HG02943 (cell line): ENCODE data around the gene ZBTB21.
"Not testable (repeated sequence)": the region's sequence is repeated elsewhere in the genome, so short reads cannot be mapped to it uniquely, and the experiment has no call there.

Experiments used
- ATAC-seq: cut with Tn5 transposase; IDR thresholded peaks from one replicate; pipeline ENCODE4 v1.9.1; 2021; ENCODE audit warnings: mild to moderate bottlenecking, low read depth, moderate library complexity; ENCODE audit not compliant: unreplicated experiment

ZBTB21 gene

DNA sequence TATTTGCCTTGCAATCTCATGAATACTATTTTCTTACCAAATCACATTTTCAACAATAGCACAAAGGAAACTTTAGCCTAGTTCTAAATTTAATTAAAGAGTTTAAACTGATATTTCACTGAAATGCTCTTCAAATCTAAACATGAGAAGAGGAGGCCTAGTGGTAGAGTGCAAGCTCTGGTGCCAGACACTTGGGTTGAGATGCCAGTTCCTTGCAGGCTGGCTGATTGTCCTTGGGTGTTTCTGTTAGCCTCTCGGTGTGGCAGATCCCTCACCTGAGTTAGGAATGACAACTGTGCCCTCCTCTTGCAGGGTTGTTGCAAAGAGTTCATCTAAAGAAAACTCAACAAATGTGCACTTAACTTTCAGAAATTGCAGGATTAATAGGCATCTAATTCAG, 12.5 kb downstream of the ZBTB21 start:
- no peak for ATAC-seq

DNA sequence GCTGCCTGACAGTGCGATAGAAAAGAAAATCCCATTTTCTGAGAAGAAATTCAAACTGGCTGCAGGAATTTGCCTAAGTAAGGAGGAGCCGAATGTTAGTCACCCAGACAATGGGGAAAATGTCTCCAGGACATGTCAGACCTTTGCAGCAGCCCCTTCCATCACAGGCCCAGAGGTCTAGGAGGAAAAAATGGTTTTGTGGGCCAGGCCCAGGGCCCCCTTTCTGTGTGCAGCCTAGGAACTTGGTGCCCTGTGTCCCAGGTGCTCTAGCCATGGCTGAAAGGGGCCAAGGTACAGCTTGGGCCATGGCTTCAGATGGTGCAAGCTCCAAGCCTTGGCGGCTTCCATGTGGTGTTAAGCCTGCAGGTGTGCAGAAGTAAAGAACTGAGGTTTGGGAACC, 14.6 kb downstream of the ZBTB21 start:
- no peak for ATAC-seq

DNA sequence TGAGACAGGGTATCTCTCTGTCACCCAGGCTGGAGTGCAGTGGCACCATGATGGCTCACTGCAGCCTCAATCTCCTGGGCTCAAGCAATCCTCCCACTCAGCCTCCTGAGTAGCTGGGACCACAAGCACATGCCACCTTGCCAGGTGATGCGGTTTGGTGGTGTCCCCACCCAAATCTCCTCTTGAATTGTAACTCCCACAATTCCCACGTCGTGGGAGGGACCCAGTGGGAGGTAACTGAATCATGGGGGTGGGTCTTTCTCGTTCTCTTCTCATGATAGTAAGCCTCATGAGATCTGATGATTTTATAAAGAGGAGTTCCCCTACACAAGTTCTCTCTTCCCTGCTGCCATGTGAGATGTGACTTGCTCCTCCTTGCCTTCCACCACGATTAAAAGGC, 15.5 kb downstream of the ZBTB21 start:
- ATAC-seq = not testable (repeated sequence)

DNA sequence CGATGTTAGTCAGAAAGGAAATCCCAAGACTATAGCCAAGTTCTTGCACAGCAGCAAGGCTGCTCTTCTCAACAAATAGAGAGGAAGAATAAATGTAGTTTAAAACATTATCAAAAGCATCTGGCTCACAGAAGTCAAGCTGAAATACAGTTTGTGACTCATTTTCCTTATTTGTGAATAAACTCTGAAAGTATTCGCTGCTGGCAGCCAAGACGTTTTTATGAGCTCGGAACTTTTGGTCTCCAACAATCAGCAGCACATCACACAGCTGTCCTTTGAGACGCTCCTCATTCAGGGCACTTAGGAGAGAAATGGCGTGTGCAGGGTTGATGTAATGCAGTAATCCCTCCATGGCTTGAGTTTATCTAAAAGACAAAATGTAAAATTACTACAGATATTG, 16.4 kb downstream of the ZBTB21 start:
- ATAC-seq = no peak

DNA sequence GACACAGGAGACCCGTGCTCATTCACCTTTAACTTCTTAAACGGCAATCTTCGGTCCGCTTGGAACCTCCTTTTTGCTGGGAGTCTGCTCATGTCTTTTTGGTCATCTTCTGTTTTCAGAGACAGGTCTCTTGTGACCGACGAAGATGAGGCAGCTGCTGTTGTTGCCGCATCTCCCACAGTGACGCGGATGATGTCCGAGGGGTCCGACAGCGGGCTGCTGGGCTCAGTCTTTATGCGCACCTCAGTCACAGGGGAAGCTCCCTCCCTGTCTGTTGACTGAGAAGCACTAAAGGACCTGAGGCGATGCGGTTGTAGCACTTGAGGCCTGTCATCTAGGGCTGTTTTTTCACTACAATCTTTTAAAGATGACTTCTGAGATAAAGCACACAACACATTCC, 17.6 kb downstream of the ZBTB21 start:
- no peak for ATAC-seq

DNA sequence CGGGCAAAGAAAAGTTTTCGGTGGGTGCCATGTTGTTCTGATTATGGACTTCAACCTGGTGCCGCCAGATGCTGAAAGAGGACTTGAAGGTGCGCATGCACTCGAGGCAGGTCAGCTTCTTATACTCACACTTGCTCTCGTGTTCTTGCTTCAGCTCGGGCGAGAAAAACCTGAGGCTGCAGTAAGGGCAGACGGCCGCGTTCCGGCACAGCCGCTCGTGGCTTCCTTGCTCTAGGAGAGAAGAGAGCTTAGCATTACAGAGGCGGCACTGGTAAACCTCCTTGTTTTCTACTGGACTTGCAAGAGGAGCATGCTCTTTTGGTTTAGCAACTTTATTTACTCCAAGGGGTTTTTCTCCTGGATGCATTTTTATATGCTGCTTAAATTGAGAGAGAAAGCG, 18.5 kb downstream of the ZBTB21 start:
- no peak for ATAC-seq

DNA sequence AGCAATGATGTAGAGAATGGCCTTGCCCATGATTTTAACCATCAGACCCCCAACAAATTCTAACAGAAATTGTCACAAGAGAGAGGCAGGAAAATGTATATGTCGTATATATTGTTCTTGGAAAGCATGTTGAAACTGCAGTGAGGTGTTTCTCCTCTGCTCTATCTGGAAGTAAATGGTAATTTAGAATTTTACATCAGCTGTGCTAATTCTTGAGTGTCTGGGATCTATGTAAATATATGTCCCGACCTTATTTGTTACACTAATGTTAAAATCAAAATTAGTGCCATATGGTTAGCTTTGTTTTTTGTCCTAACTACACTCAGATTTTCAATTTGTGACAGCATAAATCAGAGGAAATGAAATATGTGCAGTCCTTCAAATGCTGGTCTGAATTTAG, 20.5 kb downstream of the ZBTB21 start:
- no peak for ATAC-seq

DNA sequence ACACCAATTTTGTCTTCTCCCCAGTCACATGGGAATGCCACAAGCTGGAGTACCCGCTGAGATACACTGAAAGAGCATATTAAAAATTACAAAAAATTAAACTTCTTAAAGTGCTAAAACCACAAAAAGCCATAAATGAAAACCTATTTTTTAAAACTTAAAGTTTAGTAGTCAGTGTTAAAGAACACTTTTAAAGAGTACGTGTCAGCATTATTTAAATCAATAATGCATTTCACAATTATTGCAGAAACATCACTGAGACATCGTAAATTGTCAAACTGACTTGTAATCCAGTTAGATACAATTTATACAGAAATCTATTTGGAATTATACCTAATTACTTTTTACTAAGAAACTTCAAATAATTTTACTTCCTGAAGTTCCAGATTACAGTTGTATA, 22.9 kb downstream of the ZBTB21 start:
- ATAC-seq = no peak

DNA sequence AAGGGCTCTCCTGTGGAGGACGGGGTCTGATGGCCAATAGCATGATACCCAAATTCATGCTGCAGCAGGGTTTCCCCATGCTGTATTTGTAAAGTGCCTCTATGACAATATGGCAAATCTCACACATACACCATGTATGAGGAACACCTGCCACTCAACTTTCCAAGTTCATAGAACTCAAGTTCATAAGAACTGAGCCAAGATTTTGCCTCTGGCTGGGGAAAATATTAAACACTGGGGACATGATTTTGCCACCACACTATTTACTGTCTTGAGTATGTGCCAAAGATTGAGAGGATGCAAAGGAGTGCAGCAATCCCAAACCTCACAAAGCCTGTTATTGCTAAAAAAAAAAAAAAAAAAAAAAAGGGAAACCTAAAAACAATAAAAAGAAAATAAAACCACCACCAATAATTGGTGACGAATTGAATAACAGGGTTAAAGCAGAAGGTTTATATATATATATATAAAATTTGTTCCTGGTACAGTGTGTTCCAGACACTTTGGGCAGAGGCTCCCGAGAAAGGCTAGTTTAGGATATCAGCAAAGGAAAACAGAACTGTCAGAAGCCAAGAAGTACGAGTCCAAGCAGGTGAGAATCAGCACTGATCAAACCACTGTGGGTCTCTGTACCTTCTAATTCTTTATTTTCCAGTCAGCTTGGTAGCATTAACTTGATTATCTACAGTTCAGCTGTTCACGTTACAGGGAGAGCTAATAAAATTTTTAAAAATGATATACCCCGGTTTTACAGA, 24.3 kb downstream of the ZBTB21 start:
- ATAC-seq = no peak

DNA sequence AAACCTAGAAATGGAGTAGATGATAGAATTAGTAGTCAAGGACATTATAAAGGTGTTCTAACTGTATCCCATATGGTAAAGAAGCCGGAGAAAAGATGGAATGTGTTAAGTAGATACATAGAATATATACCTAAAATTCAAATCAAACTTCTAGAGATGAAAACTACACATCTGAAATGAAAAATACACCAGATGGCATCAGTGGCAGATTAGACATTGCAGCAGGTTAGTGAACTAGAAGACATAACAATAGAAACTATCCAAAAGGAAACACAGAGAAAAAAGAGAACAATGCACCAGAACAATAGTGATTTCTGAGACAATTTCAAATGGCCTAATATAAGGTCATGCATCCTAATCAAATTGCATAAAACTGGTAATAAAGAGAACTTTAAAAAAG, 26.9 kb downstream of the ZBTB21 start:
- ATAC-seq = no peak

DNA sequence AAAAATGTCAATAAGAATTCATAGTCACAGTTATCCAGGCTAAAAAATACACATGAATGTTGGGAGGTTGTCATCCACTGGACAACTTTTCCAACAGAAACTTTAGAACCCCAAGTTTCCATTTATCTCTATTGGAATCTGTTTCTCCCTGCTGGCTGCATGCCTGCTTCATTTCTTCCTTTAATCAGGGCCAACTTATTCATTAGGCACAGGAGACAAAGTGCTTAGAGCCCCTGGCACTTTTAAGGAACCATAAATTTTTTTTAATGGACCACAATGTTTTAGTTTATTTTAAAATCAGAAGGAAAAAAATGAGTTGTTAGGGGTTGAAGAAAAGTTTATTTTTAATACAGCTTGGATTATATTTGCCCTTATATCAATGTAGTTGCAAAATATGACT, 29.6 kb downstream of the ZBTB21 start:
- ATAC-seq = no peak

DNA sequence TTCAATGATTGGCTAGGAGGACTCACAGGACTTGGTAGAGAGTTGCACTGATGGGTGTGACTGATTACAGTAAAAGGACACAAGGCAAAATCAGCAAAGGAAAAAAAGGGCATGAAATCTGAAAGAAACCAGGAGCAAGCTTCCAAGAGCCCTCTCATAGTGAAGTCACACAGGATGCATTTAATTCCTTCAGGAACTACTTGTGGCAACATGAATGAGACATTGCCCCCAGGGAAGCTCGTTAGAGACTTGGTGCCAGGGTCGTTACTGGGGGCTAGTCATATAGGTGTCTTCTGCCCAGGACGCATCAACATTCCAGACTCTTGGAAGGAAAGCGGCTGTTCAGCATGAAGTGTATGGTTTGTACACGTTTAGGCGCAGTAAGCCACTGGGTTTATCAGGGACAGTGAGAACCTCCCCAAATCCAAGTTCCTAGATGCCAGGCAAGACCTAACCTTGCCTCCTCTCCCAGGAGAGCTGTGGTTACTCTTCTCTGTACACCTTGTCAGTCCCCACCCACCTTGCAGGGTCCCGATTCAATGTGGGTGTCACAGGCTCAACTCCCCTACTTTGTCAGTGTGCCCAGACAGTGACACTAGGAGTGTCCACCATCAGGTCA, 30.3 kb downstream of the ZBTB21 start:
- ATAC-seq = no peak

DNA sequence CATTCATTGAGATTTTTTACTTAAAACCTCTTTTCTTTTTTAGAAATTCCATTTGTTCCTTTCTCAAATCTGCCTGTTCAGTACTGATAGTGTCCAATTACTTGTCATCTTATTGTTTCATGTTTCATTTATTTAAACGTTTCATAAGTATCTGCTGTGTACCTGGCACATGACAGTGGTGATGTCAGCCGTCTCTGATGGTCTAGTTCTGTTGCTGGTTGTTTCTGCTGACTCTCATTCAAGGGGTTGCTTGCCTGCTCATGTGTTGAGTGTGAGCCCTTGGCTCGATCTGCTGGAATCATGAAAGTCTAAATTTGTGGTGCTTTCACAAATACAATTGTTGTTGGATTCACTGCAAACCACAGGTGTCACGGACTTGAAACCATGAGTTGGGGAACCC, 30.8 kb downstream of the ZBTB21 start:
- no peak for ATAC-seq

DNA sequence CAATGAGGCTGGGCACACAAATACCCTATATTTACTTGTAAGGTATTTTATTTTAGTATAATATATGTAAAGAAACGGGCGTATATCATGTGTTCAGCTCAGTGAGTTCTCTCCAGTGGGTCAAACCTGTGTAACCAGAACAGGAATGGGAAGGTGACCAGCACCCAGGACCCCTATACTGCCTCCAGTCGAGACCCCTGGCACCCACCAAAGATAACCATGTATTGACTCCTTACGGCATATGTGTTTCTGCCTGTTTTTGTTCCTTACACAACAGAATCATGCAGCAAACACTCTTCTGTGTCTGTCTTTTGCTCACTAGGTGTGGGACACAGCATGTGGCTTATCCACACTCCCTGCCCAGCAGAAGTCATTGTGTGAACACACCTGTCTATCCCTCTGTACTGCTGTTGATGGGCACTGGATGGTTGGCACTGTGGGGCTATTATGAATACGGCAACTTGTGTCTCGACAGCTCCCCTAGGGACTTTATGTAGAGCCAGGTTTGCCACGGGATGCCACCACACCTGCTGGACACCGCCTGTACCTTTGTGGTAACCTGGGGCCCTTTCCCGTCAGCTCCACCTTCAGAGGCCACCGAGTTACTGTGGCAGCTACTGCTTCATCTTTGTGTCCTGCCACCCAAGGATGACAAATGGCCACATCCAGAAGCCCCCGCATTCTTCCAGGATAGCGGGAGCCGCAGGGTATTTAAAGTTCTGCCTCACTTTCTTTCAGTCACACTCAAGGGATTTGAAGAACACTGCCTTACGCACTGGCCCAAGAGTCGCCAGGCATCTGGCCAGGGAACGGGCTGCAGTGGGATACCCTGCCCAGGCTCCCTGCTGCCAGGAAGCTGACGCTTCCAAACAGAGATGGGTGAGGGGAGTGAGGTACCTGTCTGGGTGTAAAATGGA, 32.9 kb downstream of the ZBTB21 start:
- ATAC-seq = no peak

DNA sequence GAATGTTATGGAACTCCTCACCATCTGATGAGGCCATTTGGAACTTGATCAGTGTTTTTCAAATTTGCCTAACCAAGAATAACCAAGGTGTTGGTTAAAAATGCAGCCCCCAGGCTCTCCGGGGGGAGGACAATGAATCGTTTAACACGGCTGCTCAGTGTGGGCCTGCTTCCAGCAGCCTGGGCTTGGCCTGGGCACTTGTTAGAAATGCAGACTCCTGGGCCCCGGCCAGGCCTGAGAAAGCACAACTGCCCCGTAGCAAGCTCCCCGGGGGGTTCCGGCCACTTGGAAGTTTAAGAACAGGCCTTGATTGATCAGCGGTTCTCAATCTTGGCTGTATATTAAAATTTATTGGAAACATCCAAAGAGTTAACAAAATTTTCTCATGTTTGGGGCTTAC, 33.5 kb downstream of the ZBTB21 start:
- ATAC-seq = no peak

DNA sequence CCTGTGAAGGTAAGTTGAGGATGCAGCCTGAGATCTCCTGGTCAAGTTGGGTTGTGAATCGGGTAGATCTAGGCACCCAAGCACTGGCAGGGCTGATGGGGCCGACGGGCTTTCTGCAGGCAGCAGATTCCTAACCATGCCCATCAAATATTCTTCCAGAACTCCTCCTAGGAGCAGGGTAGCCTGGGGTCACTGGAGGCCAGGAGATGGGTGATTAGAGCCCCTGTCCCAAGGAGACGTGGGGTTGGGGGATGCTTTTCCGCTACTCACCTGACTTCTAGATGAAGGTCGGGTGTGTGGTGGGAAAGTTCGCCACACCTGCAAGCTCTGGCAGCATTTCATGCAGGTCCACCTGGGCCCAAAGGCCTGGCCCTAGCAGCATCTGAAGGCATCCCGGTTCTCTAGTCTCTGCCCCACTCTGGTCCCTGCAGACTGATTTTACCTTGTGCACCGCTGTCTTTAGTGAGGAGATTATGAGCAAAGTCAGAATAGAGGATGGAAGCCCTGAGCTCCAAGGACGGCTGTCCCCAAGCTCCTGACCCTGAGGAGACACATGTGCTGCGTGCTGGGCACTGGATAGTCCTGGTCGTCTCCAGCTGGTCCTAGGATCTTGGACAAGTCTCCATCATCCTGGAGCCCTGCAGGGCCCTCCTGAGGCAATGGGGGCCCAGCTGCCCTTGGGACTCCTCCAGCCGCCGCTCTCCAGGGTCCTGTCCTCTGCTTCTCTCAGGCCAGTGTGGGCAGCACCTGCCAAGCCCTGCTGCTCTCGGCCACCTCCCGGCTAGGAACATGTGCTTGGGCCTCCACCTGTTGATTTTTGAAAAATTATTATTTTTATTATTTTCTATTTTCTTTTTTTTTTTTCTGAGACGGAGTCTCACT, 34.5 kb downstream of the ZBTB21 start:
- no peak for ATAC-seq

DNA sequence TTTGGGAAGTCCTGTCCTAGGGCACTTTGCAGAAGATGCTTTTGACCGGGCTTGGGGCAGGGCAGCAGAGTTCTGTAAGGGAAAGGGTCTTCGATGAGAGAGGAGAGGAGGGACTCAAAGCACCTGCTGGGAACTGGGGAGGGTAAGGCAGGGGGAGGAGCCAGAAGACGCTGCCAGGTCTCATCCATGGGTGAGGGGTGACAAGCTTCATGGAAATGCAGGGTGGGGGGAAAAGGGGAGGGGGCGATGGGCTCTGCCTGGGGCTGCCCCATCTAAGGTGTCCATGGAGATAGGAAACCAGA, 35.5 kb downstream of the ZBTB21 start:
- no peak for ATAC-seq

DNA sequence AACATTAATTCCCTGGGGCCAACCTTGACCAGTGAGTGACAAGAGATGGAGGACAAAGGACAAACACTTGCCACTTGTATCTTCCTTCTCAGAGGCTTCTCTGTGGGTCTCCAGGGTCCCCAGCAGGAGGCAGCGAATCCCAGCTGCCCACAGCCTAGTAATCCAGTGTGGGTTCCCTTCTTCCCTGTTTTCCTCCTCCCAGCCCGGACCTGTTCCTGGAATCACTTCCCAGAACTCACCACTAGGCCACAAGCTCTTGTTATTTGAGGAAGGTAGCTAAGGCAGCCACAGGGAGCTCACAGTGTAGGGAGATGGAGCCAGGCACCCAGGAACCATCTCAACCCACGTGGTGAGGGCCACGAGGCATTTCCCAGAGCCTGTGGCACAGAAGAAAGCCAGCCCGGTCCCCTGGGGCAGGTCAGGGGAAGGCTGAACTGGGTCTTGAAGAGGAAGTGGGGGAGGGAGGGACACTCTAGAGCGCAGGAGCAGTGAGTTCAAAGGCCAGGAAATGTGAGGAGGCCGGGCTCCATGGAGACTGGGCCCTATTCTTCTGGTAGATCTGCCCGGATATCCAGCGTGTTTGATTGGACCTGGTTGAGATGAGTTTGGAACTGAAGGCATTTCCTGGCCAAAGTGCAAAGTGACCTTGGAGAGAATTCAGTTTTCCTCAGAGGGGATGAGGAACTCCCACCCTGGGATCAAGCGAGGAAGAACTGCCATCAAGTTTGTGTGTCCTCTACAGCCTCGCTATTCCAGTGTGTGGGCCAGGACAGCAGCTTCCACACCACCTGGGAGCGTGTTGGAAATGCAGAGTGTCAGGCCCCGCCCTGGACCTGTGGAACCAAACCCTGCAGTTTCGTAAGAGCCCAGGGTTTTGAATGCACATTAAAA, 36.1 kb downstream of the ZBTB21 start:
- no peak for ATAC-seq

DNA sequence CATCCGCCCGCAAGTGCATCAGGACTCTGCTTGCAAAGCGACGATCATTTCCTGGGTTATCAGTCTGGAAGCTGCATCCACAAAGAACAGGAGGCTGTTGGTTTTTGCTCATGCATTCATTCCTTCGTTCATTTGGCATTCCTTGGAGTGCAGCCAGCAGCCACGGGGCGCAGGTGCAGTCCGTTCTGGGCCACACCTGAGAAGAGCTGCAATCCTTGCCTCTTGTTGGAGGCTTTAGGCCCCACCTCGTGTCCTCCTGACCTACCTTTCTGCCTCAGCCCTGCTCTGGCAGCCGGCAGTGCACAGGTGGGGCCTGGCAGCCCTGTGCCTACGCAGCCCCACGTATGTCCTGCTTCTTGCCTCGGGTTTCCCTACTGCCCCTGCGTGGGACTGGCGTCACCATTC, 36.7 kb downstream of the ZBTB21 start:
- no peak for ATAC-seq
